ENCODE results near the gene GGA1.

GGA1 gene

DNA sequence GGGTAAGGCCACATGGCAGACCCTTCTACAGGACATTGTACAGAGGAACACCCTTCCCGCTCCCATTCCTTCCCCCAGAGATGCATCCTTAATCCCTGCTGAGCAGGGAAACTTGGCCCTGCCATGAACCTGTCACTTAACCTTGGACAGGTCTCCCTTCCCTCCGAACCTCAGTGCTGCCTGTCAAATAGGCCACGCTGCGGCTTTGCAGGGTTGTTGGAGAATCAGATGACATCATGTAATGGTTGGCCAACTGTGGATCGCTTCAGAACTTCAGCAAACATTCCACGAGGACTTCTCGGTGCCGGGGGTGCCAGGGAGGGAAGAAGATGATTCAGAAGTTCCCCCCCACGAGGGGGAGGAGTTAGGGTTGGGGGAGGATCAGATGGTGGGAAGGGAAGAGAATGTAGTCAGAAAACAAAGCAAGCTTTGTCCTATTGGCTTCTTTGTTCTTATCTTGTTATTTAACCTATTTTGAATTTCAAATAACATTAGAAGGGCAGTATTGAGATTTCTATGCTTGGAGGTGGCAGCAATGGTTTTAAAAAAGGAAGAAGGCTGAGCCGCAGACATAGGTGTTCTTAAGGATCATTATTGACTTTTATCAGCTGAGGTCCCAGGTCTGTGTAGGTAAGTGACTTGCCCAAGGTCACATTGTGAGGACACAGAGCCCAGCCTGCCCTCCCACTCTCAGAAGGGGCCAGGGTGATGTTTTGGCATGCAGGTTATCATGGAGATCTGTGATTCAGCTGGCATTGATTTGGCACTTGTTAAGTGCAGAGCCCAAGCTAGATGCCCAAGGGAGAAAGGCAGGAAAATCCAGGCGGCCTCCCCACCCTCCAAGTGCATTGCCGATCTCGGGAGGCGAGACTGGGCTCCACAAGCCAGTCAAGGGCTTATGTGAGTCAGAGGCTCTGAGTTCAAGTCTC lies 45.2 kb upstream of the GGA1 start:
- Histone ChIP-seq H3K27ac (no peak overlapping the region), H3K4me3 (no peak overlapping the region), H3K9me3 (ENCODE audit: low read depth, low read length) (no peaks in the 10 kb centered on the region), H3K9ac (ENCODE audit: insufficient read length) (no peak overlapping the region), H3K36me3 (ENCODE audit: insufficient read depth, low read length) (no peaks in the 10 kb centered on the region)
- DNase-seq (ENCODE audit: low read depth, low spot score) = no peak
- no peak for TF ChIP-seq FOXP2 (optimal IDR thresholded peaks at IDR 0.05; ENCODE audit: control extremely low read depth, extremely low read length, insufficient read depth)
- no peak for TF ChIP-seq POLR2AphosphoS5 (IDR thresholded peaks at IDR 0.05; ENCODE audit: borderline replicate concordance, low read depth, low read length)
- no peak for TF ChIP-seq EZH2 (IDR thresholded peaks at IDR 0.05)

DNA sequence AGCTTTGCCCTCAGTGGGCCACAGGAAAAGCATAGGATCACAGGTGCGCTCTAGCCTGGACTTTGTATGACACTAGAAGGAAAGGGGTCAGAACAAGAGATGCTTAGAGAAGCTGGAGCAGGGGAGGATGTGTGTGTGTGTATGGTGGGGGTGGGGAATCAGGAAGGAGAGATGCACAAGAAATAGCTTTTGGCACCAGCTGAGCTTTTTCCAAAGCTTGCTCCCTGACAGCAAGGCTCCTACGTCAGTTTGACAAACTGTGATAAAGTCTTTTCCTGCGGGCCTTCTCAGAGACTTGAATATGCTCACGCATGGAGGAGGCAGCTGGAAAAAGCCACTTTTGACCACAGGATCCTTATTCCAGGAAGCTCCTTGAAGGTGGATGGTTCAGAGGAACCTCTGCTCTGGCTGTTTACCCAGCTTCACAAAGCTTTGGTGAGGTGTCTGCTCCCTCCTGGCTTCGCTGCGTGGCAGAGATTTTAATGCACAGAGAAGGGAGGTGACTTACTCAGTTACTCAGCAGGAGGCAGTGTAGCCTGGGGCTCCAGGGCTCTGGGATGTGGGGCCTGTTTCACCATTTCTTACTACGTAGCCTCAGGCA lies 44.4 kb upstream of the GGA1 start:
- Histone ChIP-seq H3K27ac (no peak overlapping the region), H3K9me3 (ENCODE audit: low read depth, low read length) (no peaks in the 10 kb centered on the region), H3K4me3 (no peak overlapping the region), H3K36me3 (ENCODE audit: insufficient read depth, low read length) (no peaks in the 10 kb centered on the region), H3K9ac (ENCODE audit: insufficient read length) (no peak overlapping the region)
- peak; percentile 2 for DNase-seq (ENCODE audit: low read depth, low spot score)
- no peak for TF ChIP-seq EZH2 (IDR thresholded peaks at IDR 0.05)

DNA sequence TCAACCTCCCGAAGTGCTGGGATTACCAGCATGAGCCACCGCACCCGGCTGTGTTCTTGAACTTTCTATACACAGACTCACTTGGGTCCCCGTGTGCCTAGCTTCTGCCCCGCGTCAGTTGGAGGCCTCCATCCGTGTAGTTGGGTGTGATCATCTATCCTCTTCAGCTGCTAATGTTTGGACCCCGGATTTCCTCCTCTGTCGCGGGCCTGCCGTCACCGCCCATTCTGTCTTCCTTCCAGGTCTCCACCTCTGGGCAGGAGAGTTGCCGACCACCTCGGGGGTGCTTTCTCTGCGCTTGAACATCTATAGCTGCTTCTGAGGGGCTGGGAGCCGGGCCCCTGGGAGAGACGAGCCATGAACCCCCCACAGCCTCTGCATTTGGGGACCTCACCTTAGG lies 42.8 kb upstream of the GGA1 start:
- Histone ChIP-seq H3K4me3 (no peak overlapping the region), H3K27ac (no peak overlapping the region), H3K9ac (ENCODE audit: insufficient read length) (no peak overlapping the region), H3K9me3 (ENCODE audit: low read depth, low read length) (no peaks in the 10 kb centered on the region), H3K36me3 (ENCODE audit: insufficient read depth, low read length) (no peaks in the 10 kb centered on the region)
- TF ChIP-seq POLR2AphosphoS5 (IDR thresholded peaks at IDR 0.05; ENCODE audit: borderline replicate concordance, low read depth, low read length) (no peak), FOXP2 (optimal IDR thresholded peaks at IDR 0.05; ENCODE audit: control extremely low read depth, extremely low read length, insufficient read depth) (no peak), EZH2 (IDR thresholded peaks at IDR 0.05) (no peak)
- DNase-seq (ENCODE audit: low read depth, low spot score) = no peak

DNA sequence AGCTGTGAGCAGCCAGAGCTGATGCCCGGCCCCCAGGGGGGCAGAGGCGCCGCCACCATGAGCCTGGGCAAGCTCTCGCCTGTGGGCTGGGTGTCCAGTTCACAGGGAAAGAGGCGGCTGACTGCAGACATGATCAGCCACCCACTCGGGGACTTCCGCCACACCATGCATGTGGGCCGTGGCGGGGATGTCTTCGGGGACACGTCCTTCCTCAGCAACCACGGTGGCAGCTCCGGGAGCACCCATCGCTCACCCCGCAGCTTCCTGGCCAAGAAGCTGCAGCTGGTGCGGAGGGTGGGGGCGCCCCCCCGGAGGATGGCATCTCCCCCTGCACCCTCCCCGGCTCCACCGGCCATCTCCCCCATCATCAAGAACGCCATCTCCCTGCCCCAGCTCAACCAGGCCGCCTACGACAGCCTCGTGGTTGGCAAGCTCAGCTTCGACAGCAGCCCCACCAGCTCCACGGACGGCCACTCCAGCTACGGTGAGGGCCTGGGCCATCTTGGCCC lies 42.3 kb upstream of the GGA1 start:
- Histone ChIP-seq H3K4me3 (no peak overlapping the region), H3K36me3 (ENCODE audit: insufficient read depth, low read length) (no peaks in the 10 kb centered on the region), H3K9me3 (ENCODE audit: low read depth, low read length) (no peaks in the 10 kb centered on the region), H3K9ac (ENCODE audit: insufficient read length) (no peak overlapping the region), H3K27ac (no peak overlapping the region)
- TF ChIP-seq FOXP2 (optimal IDR thresholded peaks at IDR 0.05; ENCODE audit: control extremely low read depth, extremely low read length, insufficient read depth) (no peak), POLR2AphosphoS5 (IDR thresholded peaks at IDR 0.05; ENCODE audit: borderline replicate concordance, low read depth, low read length) (no peak), EZH2 (IDR thresholded peaks at IDR 0.05) (no peak)
- no peak for DNase-seq (ENCODE audit: low read depth, low spot score)

DNA sequence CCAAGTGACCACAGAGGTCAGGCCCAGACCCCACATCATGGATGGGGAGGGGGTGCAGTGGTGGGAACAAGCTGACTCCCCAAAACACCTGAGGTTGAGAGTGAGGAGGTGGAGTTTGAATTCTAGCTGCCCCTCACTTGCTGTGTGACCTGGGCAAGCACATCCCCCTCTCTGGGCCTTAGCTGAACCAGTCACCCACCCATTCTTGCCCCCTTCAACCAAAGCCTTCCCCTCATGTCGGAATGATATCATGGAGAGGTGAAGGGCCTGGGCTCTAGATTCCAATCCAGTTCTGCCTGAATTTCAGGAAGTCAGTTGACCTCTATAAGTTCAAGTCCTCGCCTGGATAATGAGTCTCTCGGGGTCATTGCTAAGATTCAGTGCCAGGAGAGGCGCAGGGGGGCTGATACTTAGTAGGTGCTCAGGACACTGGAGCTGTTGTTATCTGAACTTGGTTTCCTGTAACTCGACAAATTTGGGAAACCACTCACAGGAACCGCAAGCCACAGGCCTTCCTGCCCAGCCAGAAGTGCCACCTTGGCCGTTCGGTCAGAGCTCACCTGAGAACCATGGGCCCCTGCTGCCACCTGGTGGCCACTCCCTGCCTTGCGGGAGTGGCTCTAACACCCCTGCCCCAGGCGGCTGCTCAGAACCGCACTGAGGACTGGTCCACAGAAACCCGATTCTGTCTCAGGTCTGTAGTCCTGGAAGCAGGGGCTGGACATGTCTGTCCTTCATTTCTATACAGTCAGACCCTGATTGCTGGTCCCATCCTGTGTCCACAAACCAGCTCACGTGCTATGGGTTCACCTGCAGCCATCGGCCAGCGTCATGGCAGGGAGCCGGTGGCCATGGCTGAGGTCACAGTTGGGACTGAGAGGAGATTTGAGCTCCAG lies 41.5 kb upstream of the GGA1 start:
- no peaks in the 10 kb centered on the region for H3K9me3 ChIP-seq (ENCODE audit: low read depth, low read length)
- no peak for DNase-seq (ENCODE audit: low read depth, low spot score)
- no peak overlapping the region for H3K9ac ChIP-seq (ENCODE audit: insufficient read length)
- no peak overlapping the region for H3K27ac ChIP-seq
- no peaks in the 10 kb centered on the region for H3K36me3 ChIP-seq (ENCODE audit: insufficient read depth, low read length)
- no peak overlapping the region for H3K4me3 ChIP-seq
- TF ChIP-seq POLR2AphosphoS5 (IDR thresholded peaks at IDR 0.05; ENCODE audit: borderline replicate concordance, low read depth, low read length) = no peak
- TF ChIP-seq EZH2 (IDR thresholded peaks at IDR 0.05) = no peak
- no peak for TF ChIP-seq FOXP2 (optimal IDR thresholded peaks at IDR 0.05; ENCODE audit: control extremely low read depth, extremely low read length, insufficient read depth)

DNA sequence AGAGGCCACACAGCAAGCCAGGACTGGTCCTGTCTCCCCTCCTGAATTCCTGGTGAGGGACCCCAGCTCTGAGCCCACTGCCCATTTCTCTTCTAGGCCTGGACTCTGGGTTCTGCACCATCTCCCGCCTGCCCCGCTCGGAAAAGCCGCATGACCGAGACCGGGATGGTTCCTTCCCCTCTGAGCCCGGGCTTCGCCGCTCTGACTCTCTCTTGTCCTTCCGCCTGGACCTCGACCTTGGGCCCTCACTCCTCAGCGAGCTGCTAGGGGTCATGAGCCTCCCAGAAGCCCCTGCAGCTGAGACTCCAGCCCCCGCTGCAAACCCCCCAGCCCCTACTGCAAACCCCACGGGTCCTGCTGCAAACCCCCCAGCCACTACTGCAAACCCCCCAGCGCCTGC lies 40.6 kb upstream of the GGA1 start:
- no peak overlapping the region for H3K9ac ChIP-seq (ENCODE audit: insufficient read length)
- H3K27ac ChIP-seq = no peak overlapping the region
- H3K36me3 ChIP-seq (ENCODE audit: insufficient read depth, low read length) = no peaks in the 10 kb centered on the region
- no peak for DNase-seq (ENCODE audit: low read depth, low spot score)
- TF ChIP-seq FOXP2 (optimal IDR thresholded peaks at IDR 0.05; ENCODE audit: control extremely low read depth, extremely low read length, insufficient read depth) (no peak), POLR2AphosphoS5 (IDR thresholded peaks at IDR 0.05; ENCODE audit: borderline replicate concordance, low read depth, low read length) (no peak), EZH2 (IDR thresholded peaks at IDR 0.05) (no peak)
- H3K4me3 ChIP-seq = no peak overlapping the region
- no peaks in the 10 kb centered on the region for H3K9me3 ChIP-seq (ENCODE audit: low read depth, low read length)

DNA sequence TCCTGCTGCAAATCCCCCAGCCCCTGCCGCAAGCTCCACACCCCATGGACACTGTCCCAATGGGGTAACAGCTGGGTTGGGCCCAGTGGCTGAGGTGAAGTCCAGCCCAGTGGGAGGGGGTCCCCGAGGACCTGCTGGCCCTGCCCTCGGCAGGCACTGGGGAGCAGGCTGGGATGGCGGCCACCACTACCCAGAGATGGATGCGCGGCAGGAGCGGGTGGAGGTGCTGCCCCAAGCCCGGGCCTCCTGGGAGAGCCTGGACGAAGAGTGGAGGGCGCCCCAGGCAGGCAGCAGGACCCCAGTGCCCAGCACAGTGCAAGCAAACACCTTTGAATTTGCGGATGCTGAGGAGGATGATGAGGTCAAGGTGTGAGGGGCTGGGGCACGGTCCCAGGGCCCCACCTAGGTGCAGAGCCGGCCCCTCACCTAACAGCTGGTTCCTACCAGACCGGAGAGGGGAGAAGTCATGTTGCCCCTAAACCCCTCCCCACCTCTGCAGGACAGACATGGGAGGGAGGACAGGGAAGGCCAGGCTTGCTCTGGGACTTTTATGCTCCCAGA lies 40.1 kb upstream of the GGA1 start:
- H3K27ac ChIP-seq = no peak overlapping the region
- no peak overlapping the region for H3K4me3 ChIP-seq
- no peak overlapping the region for H3K9ac ChIP-seq (ENCODE audit: insufficient read length)
- H3K36me3 ChIP-seq (ENCODE audit: insufficient read depth, low read length) = no peaks in the 10 kb centered on the region
- no peaks in the 10 kb centered on the region for H3K9me3 ChIP-seq (ENCODE audit: low read depth, low read length)
- DNase-seq (ENCODE audit: low read depth, low spot score) = no peak
- TF ChIP-seq FOXP2 (optimal IDR thresholded peaks at IDR 0.05; ENCODE audit: control extremely low read depth, extremely low read length, insufficient read depth) (no peak), POLR2AphosphoS5 (IDR thresholded peaks at IDR 0.05; ENCODE audit: borderline replicate concordance, low read depth, low read length) (no peak), EZH2 (IDR thresholded peaks at IDR 0.05) (no peak)
